Measurements from ENCODE around the gene FUT4.
"Not testable (repeated sequence)": the region's sequence is repeated elsewhere in the genome, so short reads cannot be mapped to it uniquely, and the experiment has no call there.

The FUT4 gene

GRCh38 chr11:94543695-94544645 lies at the start of gene FUT4:
Gene FUT4, plus strand, starts transcription at chr11:94543921. Its CDS starts 213 bp downstream, at chr11:94544134.
- DNase-seq = peak; percentile 48

GRCh38 chr11:94494126-94494680 lies 49.5 kb upstream of the FUT4 start:
- no peak for DNase-seq

GRCh38 chr11:94500181-94500580 lies 43.5 kb upstream of the FUT4 start:
- DNase-seq = no peak

GRCh38 chr11:94501522-94501921 lies 42.2 kb upstream of the FUT4 start:
- DNase-seq = no peak

- no peak for DNase-seq
Measured at GRCh38 chr11:94504689-94505293, 38.9 kb upstream of the FUT4 start.

- DNase-seq = not testable (repeated sequence)
Measured at GRCh38 chr11:94506513-94506912, 37.2 kb upstream of the FUT4 start.

GRCh38 chr11:94507485-94507884 lies 36.2 kb upstream of the FUT4 start:
- DNase-seq = no peak

- peak; percentile 38 for DNase-seq
Measured at GRCh38 chr11:94511932-94512781, 31.6 kb upstream of the FUT4 start, which contains the start of gene C11orf97. Gene C11orf97, plus strand, starts transcription at chr11:94512461. Its CDS starts 68 bp downstream, at chr11:94512529.

GRCh38 chr11:94513091-94513490 lies 30.6 kb upstream of the FUT4 start:
- DNase-seq = no peak

GRCh38 chr11:94515398-94515797 lies 28.3 kb upstream of the FUT4 start:
- DNase-seq = no peak

- no peak for DNase-seq
Measured at GRCh38 chr11:94516725-94517124, 27.0 kb upstream of the FUT4 start.

GRCh38 chr11:94518300-94518699 lies 25.4 kb upstream of the FUT4 start:
- no peak for DNase-seq

- no peak for DNase-seq
Measured at GRCh38 chr11:94519478-94520084, 24.1 kb upstream of the FUT4 start.

- no peak for DNase-seq
Measured at GRCh38 chr11:94521684-94522083, 22.0 kb upstream of the FUT4 start.

GRCh38 chr11:94524341-94524740 lies 19.4 kb upstream of the FUT4 start:
- DNase-seq = no peak

GRCh38 chr11:94525546-94526324 lies 18.0 kb upstream of the FUT4 start:
- DNase-seq = no peak

GRCh38 chr11:94526645-94527438 lies 16.9 kb upstream of the FUT4 start:
- no peak for DNase-seq

- no peak for DNase-seq
Measured at GRCh38 chr11:94528551-94528950, 15.2 kb upstream of the FUT4 start.

GRCh38 chr11:94532211-94532610 lies 11.5 kb upstream of the FUT4 start:
- no peak for DNase-seq

- no peak for DNase-seq
Measured at GRCh38 chr11:94533206-94533605, 10.5 kb upstream of the FUT4 start.
